WERI-Rb-1 (cell line): ENCODE results near the gene LRRC37A.
A peak's percentile ranks its signal among the peaks of the same experiment; 100 is the strongest.
"Not testable (repeated sequence)": the region's sequence is repeated elsewhere in the genome, so short reads cannot be mapped to it uniquely, and the experiment has no call there.

Source experiments
- DNase-seq: peaks from one replicate; pipeline ENCODE4 v3.0.0-alpha.2; 2020
- H3K27ac ChIP-seq: fragments of 250-450 bp; sonication (Bioruptor Pico); 2 replicates; pipeline ENCODE4 v1.5.1; 2020; ENCODE audit warnings: mild to moderate bottlenecking, moderate library complexity
- H3K27me3 ChIP-seq: fragments of 250-450 bp; sonication (Bioruptor Pico); 2 replicates; pipeline ENCODE4 v1.5.1; 2021; ENCODE audit warnings: mild to moderate bottlenecking, low read depth, moderate library complexity; ENCODE audit not compliant: insufficient read depth, severe bottlenecking
- H3K36me3 ChIP-seq: fragments of 250-450 bp; sonication (Bioruptor Pico); 2 replicates; pipeline ENCODE4 v1.5.1; 2020; ENCODE audit warnings: mild to moderate bottlenecking, moderate library complexity
- H3K4me3 ChIP-seq: 2 replicates; pipeline ENCODE4 v1.5.1; 2011; ENCODE audit warnings: low read depth, mild to moderate bottlenecking, control low read depth, low read length
- H3K9me3 ChIP-seq: fragments of 250-450 bp; sonication (Bioruptor Pico); 2 replicates; pipeline ENCODE4 v1.5.1; 2021; ENCODE audit warnings: mild to moderate bottlenecking, moderate library complexity; ENCODE audit not compliant: severe bottlenecking
- CTCF ChIP-seq: IDR thresholded peaks from 2 replicates; pipeline ENCODE4 v1.5.1; 2011; ENCODE audit warnings: low read depth, mild to moderate bottlenecking, control low read depth, inconsistent platforms, low read length

The LRRC37A gene

GRCh38 chr17:46282635-46283034, 12.3 kb upstream of the LRRC37A start:
- H3K27me3 ChIP-seq, DNase-seq, H3K27ac ChIP-seq, H3K4me3 ChIP-seq, H3K36me3 ChIP-seq, H3K9me3 ChIP-seq: not testable (repeated sequence)

- H3K4me3 ChIP-seq, H3K9me3 ChIP-seq, H3K36me3 ChIP-seq, H3K27ac ChIP-seq, DNase-seq, H3K27me3 ChIP-seq: not testable (repeated sequence)
Measured at GRCh38 chr17:46284467-46284866, 10.5 kb upstream of the LRRC37A start.

GRCh38 chr17:46285500-46285899, 9.4 kb upstream of the LRRC37A start:
- not testable (repeated sequence) for DNase-seq, H3K27me3 ChIP-seq, H3K4me3 ChIP-seq, H3K36me3 ChIP-seq, H3K27ac ChIP-seq, H3K9me3 ChIP-seq

- not testable (repeated sequence) for H3K9me3 ChIP-seq, H3K36me3 ChIP-seq, H3K27ac ChIP-seq, H3K27me3 ChIP-seq, H3K4me3 ChIP-seq
- TF ChIP-seq CTCF = peak; percentile 71
- DNase-seq = peak; percentile 73
Measured at GRCh38 chr17:46286764-46287221, 8.1 kb upstream of the LRRC37A start.

GRCh38 chr17:46287587-46287986, 7.3 kb upstream of the LRRC37A start:
- H3K36me3 ChIP-seq, H3K9me3 ChIP-seq, DNase-seq, H3K27ac ChIP-seq, H3K4me3 ChIP-seq, H3K27me3 ChIP-seq: not testable (repeated sequence)

- not testable (repeated sequence) for H3K27me3 ChIP-seq, H3K27ac ChIP-seq, H3K36me3 ChIP-seq, H3K9me3 ChIP-seq, DNase-seq, H3K4me3 ChIP-seq
Measured at GRCh38 chr17:46290906-46291546, 3.9 kb upstream of the LRRC37A start.

- not testable (repeated sequence) for H3K4me3 ChIP-seq, DNase-seq, H3K36me3 ChIP-seq, H3K27me3 ChIP-seq, H3K27ac ChIP-seq, H3K9me3 ChIP-seq
Measured at GRCh38 chr17:46291618-46292017, 3.3 kb upstream of the LRRC37A start.

- H3K27me3 ChIP-seq, H3K4me3 ChIP-seq, H3K9me3 ChIP-seq, DNase-seq, H3K36me3 ChIP-seq, H3K27ac ChIP-seq: not testable (repeated sequence)
Measured at GRCh38 chr17:46341220-46341619, 46.3 kb downstream of the LRRC37A start.

- not testable (repeated sequence) for DNase-seq, H3K9me3 ChIP-seq, H3K4me3 ChIP-seq, H3K27me3 ChIP-seq, H3K27ac ChIP-seq, H3K36me3 ChIP-seq
Measured at GRCh38 chr17:46342131-46342530, 47.2 kb downstream of the LRRC37A start.

GRCh38 chr17:46348345-46348744, 53.4 kb downstream of the LRRC37A start:
- H3K9me3 ChIP-seq, H3K27ac ChIP-seq, H3K36me3 ChIP-seq, H3K27me3 ChIP-seq, H3K4me3 ChIP-seq, DNase-seq: not testable (repeated sequence)

GRCh38 chr17:46349060-46349459, 54.1 kb downstream of the LRRC37A start:
- not testable (repeated sequence) for DNase-seq, H3K9me3 ChIP-seq, H3K27ac ChIP-seq, H3K4me3 ChIP-seq, H3K36me3 ChIP-seq, H3K27me3 ChIP-seq

GRCh38 chr17:46353856-46354255, 58.9 kb downstream of the LRRC37A start:
- not testable (repeated sequence) for H3K9me3 ChIP-seq, H3K27ac ChIP-seq, DNase-seq, H3K36me3 ChIP-seq, H3K27me3 ChIP-seq, H3K4me3 ChIP-seq

GRCh38 chr17:46361145-46361735, 66.3 kb downstream of the LRRC37A start:
- not testable (repeated sequence) for H3K9me3 ChIP-seq, H3K27ac ChIP-seq, H3K36me3 ChIP-seq, H3K4me3 ChIP-seq, DNase-seq, H3K27me3 ChIP-seq

- H3K9me3 ChIP-seq, H3K4me3 ChIP-seq, H3K36me3 ChIP-seq, H3K27me3 ChIP-seq, H3K27ac ChIP-seq: not testable (repeated sequence)
- peak; percentile 84 for DNase-seq
Measured at GRCh38 chr17:46361755-46362154, 66.8 kb downstream of the LRRC37A start, which contains the start of gene ARL17B. Gene ARL17B (minus strand): TSS chr17:46361766. CDS start chr17:46358397, 3,369 bp downstream.
